Muscle layer of colon (tissue), 2 donors: ENCODE measurements around the gene ARPC4.

ENCODE experiments used
- H3K27ac ChIP-seq: one replicate; pipeline ENCODE4 v1.7.0; 2013; ENCODE audit warnings: low read depth, mild to moderate bottlenecking, low read length, moderate library complexity
- H3K27me3 ChIP-seq, 2 donors: one replicate each; pipeline ENCODE4 v1.7.0; 2013; ENCODE audit warnings: low read length in 2 of 2, mild to moderate bottlenecking in 2 of 2; ENCODE audit not compliant: insufficient read depth in 2 of 2, control insufficient read depth in 1 of 2
- H3K36me3 ChIP-seq: one replicate; pipeline ENCODE4 v1.7.0; 2013; ENCODE audit warnings: mild to moderate bottlenecking, low read length; ENCODE audit not compliant: insufficient read depth
- H3K4me1 ChIP-seq: one replicate; pipeline ENCODE4 v1.7.0; 2013; ENCODE audit warnings: mild to moderate bottlenecking, low read length; ENCODE audit not compliant: insufficient read depth
- H3K4me3 ChIP-seq, 2 donors: one replicate each; pipeline ENCODE4 v1.7.0; 2013; ENCODE audit warnings: low read length in 2 of 2, low read depth in 1 of 2, mild to moderate bottlenecking in 1 of 2, moderate library complexity in 1 of 2
- H3K9ac ChIP-seq: one replicate; pipeline ENCODE4 v1.7.0; 2013; ENCODE audit warnings: low read length
- H3K9me3 ChIP-seq: one replicate; pipeline ENCODE4 v1.7.0; 2013; ENCODE audit warnings: mild to moderate bottlenecking, low read length
- donor health status: abdominal sarcoma.
- donor health status: Adenocarcinoma of cecum.

The ARPC4 gene

DNA sequence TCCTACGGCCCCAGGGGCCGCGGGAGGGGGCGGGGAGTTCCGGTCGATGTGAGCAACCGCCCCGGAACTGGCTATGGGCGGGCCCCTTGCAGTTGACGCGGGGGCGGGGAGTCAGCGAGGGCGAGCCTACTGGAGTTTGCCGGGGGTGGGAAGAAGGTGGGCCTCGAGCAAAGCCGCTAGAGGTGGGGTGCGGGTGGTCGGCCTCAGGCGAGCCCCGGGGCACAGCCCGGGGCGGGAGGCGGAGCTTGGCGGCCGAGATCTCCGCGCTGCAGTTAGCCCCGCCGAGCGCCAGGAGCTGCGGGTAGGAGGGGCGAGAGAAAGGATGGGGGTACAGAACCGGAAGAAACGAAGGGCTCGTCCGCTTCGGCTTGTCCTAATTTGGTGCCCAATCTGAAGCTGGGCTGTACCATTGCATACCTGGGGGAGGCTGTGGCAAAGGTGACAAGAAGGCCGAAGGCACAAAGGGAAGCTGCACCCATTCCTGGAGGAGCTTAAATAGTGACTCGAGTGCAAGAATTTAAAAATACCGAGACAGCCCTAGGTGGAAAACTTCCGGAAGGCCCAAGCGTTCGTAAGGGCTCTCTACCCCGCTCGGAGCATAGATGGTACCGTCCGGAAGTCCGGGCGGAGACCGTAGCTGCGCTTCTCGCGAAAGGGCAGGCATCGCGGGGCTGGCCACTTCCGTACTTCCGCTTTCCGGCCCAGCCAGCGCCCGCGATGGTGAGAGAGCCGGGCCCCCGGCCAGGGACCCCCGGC lies at the start of gene ARPC4, which contains the start of gene TADA3:
TSS of gene ARPC4 (plus strand) at position 678 of the 756 bp plus-strand sequence. CDS start at position 718, 40 bp downstream.
TSS of gene TADA3 (minus strand) at position 69 of the 756 bp plus-strand sequence. CDS start 1,007 bp downstream, outside the sequence.
- no peaks in the 10 kb centered on the region for H3K27me3 ChIP-seq
- peak within 1 kb of the TSS; percentile 95 for H3K27ac ChIP-seq
- peak within 1 kb of the TSS; percentile 87 for H3K9ac ChIP-seq
- peak within 1 kb of the TSS; percentile 60 to 93 for H3K4me3 ChIP-seq
- H3K4me1 ChIP-seq: peaks cover 37% of the 10 kb centered on the region
- peaks cover 48% of the 10 kb centered on the region for H3K36me3 ChIP-seq
- no peaks in the 10 kb centered on the region for H3K9me3 ChIP-seq

DNA sequence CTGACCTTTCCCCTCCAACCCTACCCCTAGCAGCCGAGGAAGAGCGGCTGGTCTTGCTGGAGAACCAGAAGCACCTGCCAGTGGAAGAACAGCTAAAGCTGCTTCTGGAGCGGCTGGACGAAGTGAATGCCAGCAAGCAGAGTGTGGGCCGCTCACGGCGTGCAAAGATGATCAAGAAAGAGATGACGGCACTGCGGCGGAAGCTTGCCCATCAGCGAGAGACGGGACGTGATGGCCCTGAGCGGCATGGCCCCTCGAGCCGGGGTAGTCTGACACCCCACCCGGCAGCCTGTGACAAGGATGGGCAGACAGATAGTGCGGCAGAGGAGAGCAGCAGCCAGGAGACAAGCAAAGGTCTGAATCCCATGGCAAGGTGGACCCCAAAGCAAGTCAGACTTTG lies 49.3 kb upstream of the ARPC4 start:
- Histone ChIP-seq H3K27me3 (no peaks in the 10 kb centered on the region), H3K4me1 (peaks cover 2% of the 10 kb centered on the region), H3K36me3 (peaks cover 95% of the 10 kb centered on the region), H3K4me3 (no peak overlapping the region), H3K27ac (no peak overlapping the region), H3K9ac (no peak overlapping the region), H3K9me3 (no peaks in the 10 kb centered on the region)

DNA sequence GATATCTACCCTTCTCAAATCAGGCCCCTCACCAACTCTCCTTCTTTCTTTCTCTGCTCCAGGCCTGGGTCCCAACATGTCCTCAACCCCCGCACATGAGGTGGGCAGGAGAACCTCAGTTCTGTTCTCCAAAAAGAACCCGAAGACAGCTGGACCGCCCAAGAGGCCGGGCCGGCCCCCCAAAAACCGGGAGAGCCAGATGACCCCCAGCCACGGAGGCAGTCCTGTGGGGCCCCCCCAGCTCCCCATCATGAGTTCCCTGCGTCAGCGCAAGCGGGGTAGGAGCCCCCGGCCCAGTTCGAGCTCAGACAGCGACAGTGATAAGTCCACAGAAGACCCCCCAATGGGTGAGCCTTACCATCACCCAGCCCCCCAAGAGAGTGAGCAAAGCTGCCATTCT lies 48.7 kb upstream of the ARPC4 start:
- Histone ChIP-seq H3K9ac (no peak overlapping the region), H3K4me1 (peaks cover 8% of the 10 kb centered on the region), H3K36me3 (peaks cover 89% of the 10 kb centered on the region)

GRCh38 chr3:9745521-9745920 lies 47.4 kb upstream of the ARPC4 start:
- Histone ChIP-seq H3K27me3 (no peaks in the 10 kb centered on the region), H3K36me3 (peaks cover 76% of the 10 kb centered on the region), H3K4me3 (no peak overlapping the region), H3K27ac (no peak overlapping the region), H3K9ac (no peak overlapping the region), H3K4me1 (peaks cover 14% of the 10 kb centered on the region), H3K9me3 (no peaks in the 10 kb centered on the region)

More for the DNA sequence above, 48.7 kb upstream of the ARPC4 start:
- Histone ChIP-seq H3K27me3 (no peaks in the 10 kb centered on the region), H3K9me3 (no peaks in the 10 kb centered on the region), H3K27ac (no peak overlapping the region), H3K4me3 (no peak overlapping the region)

- no peaks in the 10 kb centered on the region for H3K9me3 ChIP-seq
- H3K4me3 ChIP-seq: no peak overlapping the region
- peaks cover 72% of the 10 kb centered on the region for H3K36me3 ChIP-seq
- peaks cover 22% of the 10 kb centered on the region for H3K4me1 ChIP-seq
- no peaks in the 10 kb centered on the region for H3K27me3 ChIP-seq
- no peak overlapping the region for H3K9ac ChIP-seq
- no peak overlapping the region for H3K27ac ChIP-seq
Measured at GRCh38 chr3:9746330-9746729, 46.6 kb upstream of the ARPC4 start.

- Histone ChIP-seq H3K9me3 (no peaks in the 10 kb centered on the region), H3K36me3 (peaks cover 72% of the 10 kb centered on the region), H3K27me3 (no peaks in the 10 kb centered on the region), H3K27ac (no peak overlapping the region), H3K4me1 (peaks cover 30% of the 10 kb centered on the region), H3K4me3 (no peak overlapping the region), H3K9ac (no peak overlapping the region)
Measured at GRCh38 chr3:9747267-9747666, 45.6 kb upstream of the ARPC4 start.

DNA sequence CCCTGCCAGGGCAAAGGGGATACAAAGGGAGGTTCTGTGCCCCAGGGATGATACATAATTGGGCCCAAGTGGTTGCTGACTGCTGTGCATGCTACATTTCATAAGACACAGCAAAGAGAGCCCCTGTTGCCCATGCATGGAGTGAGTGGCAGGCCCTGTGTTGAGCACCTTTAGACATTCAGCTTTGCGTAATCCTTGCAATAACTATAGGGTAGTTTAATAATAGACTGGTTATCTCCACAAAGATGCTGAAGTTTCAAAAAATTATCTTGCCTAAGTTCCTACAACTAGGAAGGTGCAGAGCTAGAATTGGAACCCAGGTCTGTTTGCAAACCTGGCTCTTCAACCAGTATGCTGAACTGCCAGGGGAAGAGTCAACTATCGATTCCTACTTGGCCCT lies 44.9 kb upstream of the ARPC4 start:
- Histone ChIP-seq H3K9ac (no peak overlapping the region), H3K9me3 (no peaks in the 10 kb centered on the region), H3K36me3 (peaks cover 72% of the 10 kb centered on the region), H3K27ac (no peak overlapping the region), H3K27me3 (no peaks in the 10 kb centered on the region), H3K4me1 (peaks cover 30% of the 10 kb centered on the region), H3K4me3 (no peak overlapping the region)

DNA sequence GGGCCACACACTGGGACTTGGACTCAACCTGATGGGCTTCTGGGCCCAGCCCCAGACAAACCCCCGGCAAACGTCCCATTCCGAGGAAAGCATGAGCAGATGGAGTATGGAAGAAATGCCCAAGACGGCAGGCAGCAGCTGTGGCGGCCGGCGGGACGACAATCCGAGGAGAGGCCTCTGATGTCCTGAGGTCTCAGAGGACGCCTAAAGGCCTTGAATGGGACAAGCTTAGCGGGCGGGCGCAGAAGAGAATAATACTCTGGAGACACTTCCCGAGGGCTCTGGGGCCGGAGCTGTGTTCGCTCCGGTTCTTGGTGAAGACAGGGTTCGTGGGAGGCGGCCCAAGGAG lies 43.6 kb upstream of the ARPC4 start:
- Histone ChIP-seq H3K4me1 (peaks cover 30% of the 10 kb centered on the region), H3K4me3 (peak overlapping the region; percentile 61 to 89), H3K9me3 (no peaks in the 10 kb centered on the region), H3K27ac (peak overlapping the region; percentile 95), H3K27me3 (no peaks in the 10 kb centered on the region), H3K36me3 (peaks cover 67% of the 10 kb centered on the region), H3K9ac (peak overlapping the region; percentile 85)

- Histone ChIP-seq H3K9ac (peak within 1 kb of the TSS; percentile 85), H3K9me3 (no peaks in the 10 kb centered on the region), H3K4me1 (peaks cover 36% of the 10 kb centered on the region), H3K27me3 (no peaks in the 10 kb centered on the region), H3K36me3 (peaks cover 67% of the 10 kb centered on the region), H3K4me3 (peak within 1 kb of the TSS; percentile 61 to 89), H3K27ac (peak within 1 kb of the TSS; percentile 95)
Measured at GRCh38 chr3:9749645-9750555, 43.0 kb upstream of the ARPC4 start, which contains the start of gene OGG1. OGG1 (plus strand) TSS chr3:9749952; CDS start chr3:9750287, 335 bp downstream.

- Histone ChIP-seq H3K4me3 (peak overlapping the region; percentile 60 to 89), H3K27me3 (no peaks in the 10 kb centered on the region), H3K27ac (peak overlapping the region; percentile 95), H3K9ac (peak overlapping the region; percentile 69), H3K36me3 (peaks cover 61% of the 10 kb centered on the region), H3K4me1 (peaks cover 39% of the 10 kb centered on the region), H3K9me3 (no peaks in the 10 kb centered on the region)
Measured at GRCh38 chr3:9750556-9751411, 42.1 kb upstream of the ARPC4 start.

- Histone ChIP-seq H3K9me3 (no peaks in the 10 kb centered on the region), H3K27ac (no peak overlapping the region), H3K4me3 (no peak overlapping the region), H3K9ac (no peak overlapping the region), H3K36me3 (peaks cover 70% of the 10 kb centered on the region), H3K4me1 (peaks cover 29% of the 10 kb centered on the region), H3K27me3 (no peaks in the 10 kb centered on the region)
Measured at GRCh38 chr3:9754678-9755077, 38.2 kb upstream of the ARPC4 start.
